ENCODE results near the gene MAST2.
"Not testable (repeated sequence)": the region's sequence is repeated elsewhere in the genome, so short reads cannot be mapped to it uniquely, and the experiment has no call there.

MAST2 gene

DNA sequence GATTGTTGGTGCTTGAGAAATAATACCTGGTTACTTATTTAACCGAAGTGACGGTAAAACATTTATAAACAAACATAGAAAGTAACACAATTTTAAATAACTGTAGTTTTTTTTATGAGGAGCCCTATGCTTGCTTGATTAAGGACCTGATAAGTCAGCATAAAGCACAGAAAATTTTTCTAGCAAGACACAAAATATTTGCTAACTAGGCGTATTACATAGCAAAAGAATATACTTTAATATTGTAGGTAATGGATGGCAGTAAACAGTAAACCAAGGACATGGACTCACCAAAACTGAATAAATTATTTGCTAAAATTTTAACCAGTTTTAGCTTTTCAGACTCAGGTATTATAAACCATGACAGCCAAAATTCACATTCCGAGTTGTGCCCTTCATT is 90.9 kb downstream of the MAST2 start:
- no peak for DNase-seq (ENCODE audit: low read depth in 3 of 3)

DNA sequence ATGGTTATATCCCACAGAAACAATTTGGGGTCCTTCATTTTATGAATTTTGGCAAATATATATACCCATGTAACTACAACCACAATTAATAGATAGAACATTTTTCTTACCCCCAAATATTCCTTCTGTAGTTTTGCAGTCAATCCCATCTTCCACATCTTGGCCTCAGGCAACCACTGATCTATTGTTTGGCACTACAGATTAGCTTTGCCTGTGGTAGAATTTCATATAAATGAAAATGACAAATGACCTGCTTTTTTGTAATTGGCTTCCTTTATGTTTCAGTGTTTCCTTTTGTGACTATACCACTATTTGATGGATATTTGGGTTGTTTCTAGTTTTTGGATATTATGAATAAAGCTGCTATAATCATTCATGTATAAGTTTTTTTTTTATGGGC is 91.5 kb downstream of the MAST2 start:
- no peak for DNase-seq (ENCODE audit: low read depth in 3 of 3)

DNA sequence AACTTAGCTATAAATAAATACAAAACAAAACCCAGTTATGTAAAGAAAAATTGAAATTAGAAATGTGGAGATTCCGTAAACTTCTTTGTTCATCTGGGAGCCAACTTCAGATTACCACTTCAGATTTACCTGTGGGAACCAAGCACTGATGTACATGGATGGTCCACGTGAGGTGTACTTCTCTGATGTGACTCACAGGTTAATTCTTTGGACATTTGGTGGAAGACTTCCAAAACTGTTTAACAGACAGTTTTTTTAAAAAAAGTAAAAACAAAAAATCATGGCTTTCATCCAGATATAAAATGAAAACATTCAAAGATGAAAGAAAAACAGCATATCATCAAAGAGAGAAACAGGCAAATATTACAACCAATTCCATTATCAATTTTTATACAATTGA is 92.0 kb downstream of the MAST2 start:
- no peak for DNase-seq (ENCODE audit: low read depth in 3 of 3)

DNA sequence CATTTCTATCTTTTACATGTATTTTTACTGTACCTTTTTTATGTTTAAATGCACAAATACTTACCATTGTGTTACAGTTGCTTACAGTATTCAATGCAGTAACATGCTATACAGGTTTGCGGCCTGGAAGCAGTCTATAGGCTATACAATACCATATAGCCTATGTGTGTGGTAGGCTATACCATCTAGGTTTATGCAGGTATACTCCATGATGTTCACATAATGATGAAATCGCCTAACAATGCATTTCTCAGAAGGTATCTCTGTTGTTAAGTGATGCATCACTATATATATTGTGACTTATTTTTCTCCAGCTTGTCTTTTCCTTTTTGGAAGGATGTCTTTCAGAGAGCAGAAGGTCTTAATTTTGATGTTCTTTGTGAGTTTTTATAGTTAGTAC is 103.5 kb downstream of the MAST2 start:
- DNase-seq (ENCODE audit: low read depth in 3 of 3): no peak

DNA sequence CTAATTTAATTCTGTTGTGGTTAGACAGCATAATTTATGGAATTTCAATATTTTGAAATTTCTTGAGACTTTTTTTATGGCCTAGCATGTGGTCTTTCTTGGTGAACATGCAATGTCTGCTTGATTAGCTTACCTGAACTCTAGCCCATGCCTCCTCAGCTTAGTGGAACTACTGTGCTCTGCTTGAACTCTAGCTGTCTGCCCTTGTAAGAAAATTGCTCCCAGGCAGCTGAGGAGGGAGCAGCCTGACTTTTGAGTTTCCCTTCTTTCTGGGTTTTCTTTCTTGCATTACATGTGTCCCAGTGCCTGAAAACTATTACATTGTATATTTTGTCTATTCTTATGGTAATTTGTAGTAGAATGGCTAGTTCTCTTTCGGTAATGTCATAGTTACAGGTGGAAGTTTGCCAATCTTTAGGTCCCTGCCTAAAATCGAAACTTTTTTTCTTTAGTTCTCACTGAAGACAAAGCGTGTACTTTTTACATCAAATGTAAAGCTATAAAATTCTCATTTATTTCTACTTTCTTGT is 105.3 kb downstream of the MAST2 start:
- no peak for DNase-seq (ENCODE audit: low read depth in 3 of 3)

DNA sequence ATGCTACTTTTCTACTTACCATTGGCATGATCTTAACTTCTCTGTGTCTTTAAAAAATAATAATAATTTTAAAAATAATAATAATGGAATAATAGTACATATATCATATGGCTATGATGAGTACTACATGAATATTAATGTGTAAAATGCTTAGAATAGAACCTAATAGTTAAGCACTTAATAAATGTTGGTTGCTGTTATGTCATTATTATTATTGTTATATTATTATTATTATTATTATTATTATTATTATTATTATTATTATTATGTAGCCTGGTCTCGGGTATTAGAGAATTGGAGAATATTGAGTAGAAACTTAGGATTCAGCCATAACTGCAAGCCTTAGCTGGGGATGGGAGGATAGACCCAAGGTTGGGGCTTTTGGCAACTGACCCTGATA is 108.2 kb downstream of the MAST2 start:
- no peak for DNase-seq (ENCODE audit: low read depth in 3 of 3)

DNA sequence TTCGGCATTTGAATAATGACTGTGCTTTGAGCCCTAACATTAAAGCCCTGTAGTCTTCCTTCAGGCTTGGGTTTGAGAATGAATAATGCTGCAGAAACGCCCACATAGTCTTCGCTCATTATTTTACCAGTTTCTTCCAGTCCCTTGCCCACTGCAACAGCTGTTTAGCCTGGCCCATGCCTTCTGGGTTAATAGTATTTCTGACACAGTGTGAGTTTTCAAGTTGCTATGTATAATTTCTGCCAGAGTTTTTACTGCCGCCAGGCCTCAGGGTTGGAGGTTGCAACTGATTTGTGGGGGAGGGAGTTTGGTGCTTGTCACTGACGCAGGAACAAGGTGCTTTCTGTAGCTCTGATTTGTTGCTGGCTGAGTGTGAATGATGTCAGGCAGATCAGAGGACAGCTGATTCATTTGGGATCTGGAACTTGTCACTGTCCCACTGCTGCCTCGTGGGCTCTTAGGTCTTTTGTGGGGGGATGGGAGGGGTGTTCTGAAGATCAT is 109.8 kb downstream of the MAST2 start:
- peak in 1 of 3 donors; percentile 0 for DNase-seq (ENCODE audit: low read depth in 3 of 3)

DNA sequence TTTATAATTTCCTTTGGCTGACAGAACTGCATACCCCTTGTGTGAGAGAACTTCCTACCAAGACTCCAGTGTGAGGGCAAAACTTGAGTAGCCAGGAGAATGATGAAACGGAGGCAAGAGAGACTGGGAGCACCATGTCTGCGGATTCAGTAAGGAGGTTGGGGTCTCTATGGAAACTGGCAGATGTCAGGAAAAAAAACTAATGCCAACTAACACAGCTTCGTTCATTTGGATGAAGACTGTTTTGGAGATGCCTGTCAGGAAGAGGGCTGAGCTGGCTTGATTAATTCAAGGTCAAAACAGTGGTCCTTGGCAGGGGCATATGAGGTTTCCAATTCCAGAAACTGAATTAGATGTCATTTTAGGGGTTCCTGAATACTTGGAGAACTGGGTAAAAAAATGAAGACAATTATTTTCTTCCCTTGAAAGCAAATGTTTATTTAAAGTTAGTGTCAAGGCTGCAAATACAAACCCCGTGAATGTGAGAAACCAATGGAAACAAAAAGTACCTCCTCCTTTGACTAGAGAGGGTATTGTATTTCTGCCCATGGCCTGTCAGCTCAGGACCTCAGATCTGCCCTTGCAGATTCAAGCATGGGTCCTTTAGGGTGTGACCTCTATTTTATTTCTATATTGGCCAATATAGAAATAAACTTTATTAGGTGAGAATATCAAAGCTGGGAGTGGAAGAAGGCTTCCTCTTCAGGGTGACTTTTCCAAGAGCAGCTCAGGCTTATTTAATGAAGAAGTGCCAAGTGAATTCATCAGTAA is 110.5 kb downstream of the MAST2 start:
- no peak for DNase-seq (ENCODE audit: low read depth in 3 of 3)

DNA sequence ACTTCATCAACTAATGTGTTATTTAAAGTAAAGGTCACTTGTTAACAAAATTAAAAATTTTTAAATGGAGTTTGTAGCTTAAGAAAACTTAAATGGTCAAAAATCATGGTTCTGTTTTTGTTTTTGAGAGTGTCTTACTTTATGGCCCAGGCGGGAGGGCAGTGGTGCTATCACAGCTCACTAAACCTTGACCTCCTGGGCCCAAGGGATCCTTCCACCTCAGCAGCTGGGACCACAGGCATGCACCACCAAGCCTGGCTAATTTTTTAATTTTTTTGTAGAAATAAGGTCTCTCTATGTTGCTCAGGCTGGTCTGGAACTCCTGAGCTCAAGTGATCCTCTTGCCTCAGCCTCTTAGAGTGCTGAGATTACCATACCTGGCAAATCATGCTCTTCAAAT is 111.4 kb downstream of the MAST2 start:
- DNase-seq (ENCODE audit: low read depth in 3 of 3): no peak

DNA sequence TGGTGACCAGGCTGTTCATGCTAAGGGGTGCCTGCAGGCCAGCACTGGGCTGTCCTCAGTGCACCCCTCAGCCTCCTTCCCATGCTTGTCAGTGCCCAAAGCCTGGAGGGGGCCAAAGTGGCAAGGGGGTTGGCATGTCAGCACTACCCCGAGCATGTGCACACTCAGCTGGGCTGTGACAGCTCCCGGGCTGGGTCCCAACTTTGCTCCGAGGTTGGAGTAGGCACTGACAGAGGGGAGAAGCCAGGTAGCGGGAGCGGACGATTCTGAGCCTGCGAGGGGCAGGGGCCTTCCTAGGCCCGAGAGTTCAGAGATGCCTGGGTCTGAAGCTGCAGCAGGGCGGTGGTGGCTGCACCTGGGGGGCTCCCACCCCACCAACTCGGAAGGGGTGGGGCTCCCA is 119.0 kb downstream of the MAST2 start:
- no peak for DNase-seq (ENCODE audit: low read depth in 3 of 3)

DNA sequence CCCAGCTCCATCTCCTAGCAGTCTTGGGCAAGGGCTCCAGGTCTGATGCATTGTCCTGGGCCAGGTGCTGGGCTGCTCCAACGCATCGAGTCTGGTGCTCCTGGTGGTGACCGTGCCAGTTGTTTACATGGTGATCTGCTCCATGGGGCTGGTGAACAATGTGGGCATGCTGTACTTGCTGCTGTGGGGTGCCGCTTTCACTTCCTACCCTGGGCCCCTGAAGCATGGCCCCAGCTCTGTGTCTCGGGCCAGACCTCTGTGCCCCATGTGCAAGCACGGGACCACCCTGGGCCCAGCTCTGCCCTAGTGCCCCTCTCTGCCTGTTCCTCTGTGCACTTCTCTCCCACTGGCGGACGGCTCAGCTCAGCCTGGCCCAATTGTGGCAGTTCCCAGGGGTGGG is 119.4 kb downstream of the MAST2 start:
- DNase-seq (ENCODE audit: low read depth in 3 of 3): no peak

DNA sequence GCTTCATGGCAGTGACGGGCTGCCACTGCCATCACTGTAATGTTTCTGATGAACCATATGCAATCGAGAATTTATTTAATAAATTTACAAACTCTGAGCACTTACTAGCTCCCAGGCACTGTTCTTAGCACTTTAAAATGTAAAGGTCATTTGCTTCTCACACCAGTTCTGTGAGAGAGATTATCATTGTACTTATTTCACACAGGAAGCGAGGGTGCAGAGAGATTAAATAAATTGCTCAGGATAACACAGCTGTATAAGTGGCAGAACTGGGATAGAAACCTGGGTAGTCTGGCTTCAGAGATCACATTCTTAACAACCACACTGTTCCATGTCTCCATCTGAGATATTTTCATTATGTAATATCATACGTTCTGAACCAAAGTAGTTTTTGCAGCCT is 119.9 kb downstream of the MAST2 start:
- DNase-seq (ENCODE audit: low read depth in 3 of 3): no peak

DNA sequence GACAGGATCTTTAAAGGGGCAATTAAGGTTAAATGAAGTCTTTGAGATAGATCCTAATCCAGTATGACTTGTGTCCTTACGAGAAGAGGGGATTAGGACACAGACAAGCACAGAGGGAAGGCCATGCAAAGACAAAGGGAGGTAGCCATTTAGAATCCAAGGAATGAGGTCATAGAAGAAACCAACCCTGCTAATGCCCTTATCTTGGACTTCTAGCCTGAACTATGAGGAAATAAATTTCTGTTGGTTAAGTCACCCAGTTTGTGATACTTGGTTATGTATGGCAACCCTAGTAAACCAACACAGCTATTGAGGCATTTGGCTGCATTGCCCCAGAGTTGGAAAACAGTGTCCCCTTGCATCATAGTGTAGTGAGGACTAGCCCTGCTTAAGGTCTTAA is 121.3 kb downstream of the MAST2 start:
- no peak for DNase-seq (ENCODE audit: low read depth in 3 of 3)

DNA sequence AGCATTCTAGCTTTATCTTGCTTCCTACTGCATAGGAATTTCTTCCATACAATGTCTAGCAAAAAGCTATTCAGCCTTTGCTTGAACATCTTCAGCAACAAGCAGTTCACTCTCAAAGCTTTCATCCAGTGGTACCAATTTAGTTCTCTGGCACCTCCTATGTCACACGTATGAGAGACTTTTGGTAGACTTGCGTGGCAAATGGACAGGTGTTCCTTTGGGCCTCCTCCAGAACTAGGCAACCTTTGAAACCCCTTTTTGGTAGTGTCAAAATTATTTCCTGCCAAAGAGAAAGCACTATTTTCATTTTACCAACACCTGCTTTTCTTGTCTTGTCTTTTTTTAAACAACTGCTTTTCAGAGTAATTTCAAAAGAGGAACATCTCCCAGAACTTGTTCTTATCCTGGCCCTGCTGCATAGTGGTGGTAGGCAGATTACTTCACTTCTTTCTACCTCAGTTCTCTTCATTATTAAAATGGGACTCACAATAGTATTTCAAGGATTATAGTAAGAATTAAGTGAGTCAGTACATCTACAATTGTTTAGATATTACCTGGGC is 122.4 kb downstream of the MAST2 start:
- DNase-seq (ENCODE audit: low read depth in 3 of 3): no peak

DNA sequence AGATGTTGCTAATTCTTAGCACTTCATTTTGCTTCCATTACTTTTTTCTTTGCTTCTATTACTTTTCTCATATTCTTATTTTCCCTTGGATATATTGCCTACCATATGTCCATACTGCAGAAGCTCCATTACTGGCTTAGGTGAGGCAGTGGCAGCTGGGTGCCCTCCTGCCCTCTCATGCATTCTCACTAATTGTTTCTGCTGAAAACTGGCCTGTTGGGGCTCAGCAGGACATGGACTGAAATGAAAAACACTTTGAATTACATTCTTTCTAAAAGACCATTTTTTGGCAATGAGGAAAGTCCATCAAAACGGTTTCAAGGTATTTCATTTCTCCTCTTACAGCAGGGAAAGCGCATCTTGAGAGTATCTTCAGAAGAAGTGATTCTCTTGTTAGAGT is 122.9 kb downstream of the MAST2 start:
- no peak for DNase-seq (ENCODE audit: low read depth in 3 of 3)

DNA sequence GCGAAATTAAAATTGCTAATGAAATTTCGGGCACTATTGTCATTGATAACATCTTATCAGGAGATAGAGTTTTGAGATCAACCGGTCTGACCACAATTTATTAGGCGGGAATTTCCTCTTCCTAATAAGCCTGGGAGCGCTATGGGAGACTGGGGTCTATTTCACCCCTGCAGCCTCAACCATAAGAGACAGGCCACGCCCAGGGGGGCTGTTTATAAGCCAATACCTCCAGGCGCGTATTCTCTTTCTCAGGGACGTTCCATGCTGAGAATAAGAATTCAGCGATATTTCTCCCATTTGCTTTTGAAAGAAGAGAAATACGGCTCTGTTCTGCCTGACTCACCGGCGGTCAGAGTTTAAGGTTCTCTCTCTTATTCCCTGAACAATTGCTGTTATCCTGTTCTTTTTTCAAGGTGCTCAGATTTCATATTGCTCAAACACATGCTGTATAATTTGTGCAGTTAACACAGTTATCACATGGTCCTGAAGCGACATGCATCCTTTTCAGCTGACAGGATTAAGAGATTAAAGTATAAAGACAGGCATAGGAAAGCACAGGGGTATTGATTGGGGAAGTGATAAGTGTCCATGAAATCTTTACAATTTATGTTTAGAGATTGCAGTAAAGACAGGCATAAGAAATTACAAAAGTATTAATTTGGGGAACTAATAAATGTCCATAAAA is 124.0 kb downstream of the MAST2 start:
- DNase-seq (ENCODE audit: low read depth in 3 of 3): not testable (repeated sequence)

DNA sequence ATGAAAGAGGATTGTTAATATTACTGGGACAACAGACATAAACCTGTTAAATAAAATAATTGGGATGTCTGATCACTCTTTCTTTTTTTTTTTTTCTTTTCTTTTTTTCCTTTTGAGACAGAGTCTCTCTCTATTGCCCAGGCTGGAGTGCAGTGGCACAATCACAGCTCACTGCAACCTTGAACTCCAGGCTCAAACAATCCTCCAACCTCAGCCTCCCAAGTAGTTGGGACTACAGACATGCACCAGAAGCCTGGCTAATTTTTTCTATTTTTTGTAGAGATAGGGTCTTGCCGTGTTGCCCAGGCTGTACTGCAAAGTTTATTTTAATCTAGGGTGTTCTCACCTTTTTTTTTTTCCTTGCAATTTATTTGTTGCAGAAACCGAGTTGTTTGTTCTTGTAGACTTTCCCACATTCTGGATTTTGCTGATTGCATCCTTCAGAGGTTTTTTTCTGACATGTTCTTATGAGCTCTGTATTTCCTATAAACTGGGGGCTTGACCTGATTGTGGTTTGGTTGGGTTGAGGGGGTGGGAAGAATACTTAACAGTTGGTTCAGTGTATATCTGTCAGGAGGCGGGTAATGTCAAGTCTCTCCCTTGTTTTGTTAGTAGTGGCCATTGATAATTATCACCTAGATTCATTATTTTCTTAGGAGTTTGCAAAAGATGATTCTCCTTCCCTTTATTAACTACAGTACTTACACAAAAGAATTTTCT is 125.2 kb downstream of the MAST2 start:
- DNase-seq (ENCODE audit: low read depth in 3 of 3): no peak

DNA sequence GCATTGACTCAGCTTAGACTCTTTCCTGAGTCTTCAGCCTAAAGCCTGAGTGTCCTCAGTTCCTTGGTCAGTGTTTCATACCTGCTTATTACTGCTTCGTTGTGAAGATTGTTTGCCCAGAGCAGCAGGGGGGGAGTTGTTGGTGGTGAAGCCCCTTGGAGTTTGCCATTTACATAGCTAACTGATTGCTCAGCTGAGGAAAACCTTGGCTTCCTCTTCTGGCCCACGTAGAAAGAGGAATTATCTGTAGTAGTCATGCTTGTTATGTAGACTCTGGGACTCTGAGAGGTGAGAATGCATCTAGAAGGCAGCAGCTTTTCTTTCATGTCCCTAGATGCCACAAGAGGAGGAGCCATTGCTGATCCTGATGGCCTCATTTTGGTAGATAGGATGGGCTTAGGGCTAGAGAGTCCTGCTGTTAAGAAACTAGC is 125.9 kb downstream of the MAST2 start:
- DNase-seq (ENCODE audit: low read depth in 3 of 3): no peak

DNA sequence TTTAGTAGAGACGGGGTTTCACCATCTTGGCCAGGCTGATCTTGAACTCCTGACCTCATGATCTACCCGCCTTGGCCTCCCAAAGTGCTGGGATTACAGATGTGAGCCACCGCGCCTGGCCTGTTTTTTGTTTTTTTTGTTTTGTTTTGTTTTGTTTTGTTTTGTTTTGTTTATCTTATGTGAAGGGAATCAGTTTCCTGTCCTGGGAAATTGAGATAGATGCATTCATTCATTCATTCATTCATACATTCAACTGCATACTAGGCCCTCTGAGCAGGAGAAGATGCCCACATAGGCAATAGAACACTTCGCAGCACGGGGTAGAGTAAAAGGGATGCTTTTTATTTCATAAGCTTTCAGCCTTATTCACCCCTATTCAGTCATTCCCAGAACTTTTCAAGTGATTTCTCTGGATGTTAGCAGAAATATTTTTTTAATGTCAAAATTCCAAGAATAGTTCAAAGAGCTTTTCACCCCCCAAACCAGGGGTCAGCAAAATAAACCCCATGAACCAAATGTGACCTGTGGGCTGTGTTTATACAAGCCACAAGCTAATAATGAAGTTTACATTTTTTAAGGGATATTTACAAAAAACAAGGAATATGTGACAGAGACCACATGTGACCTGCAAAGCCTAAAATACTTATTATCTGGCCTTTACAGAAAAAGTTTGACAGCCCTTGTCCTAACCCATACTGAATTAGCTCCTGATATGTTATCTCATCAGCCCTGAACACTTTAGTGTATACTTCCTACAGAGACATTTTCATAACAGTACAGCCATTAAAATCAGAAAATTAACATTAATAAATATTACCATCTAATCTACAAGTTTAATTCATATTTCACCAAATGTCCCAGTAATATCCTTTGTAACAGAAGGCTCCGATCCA is 127.1 kb downstream of the MAST2 start:
- DNase-seq (ENCODE audit: low read depth in 3 of 3): no peak

DNA sequence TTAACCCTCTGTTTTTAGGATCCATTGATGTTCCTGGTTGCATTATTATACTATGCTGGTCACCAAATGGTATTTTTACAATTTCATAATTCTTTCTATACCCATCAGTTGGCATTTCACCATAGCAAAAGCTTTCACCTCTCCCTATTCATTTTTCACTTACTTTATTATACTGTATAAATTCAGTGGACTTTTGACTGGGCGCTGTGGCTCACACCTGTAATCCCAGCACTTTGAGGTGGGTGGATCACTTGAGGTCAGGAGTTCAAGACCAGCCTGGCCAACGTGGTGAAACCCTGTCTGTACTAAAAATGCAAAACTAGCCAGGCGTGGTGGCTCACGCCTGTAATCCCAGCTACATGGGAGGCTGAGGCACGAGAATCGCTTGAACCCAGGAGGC is 128.8 kb downstream of the MAST2 start:
- not testable (repeated sequence) for DNase-seq (ENCODE audit: low read depth in 3 of 3)

DNA sequence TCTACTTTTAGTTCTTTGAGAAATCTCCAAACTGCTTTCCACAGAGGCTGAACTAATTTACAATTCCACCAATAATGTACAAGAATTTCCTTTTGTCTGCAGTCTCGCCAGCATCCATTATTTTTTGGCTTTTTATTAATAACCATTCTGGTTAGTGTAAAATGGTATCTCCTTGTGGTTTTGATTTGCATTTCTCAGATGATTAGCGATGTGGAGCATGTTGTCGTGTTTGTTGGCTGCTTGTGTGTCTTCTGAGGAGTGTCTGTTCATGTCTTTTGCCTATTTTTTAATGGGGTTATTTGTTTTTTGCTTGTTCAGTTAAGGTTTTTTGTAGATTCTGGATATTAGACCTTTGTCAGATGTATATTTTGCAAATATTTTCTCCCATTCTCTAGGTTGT is 131.5 kb downstream of the MAST2 start:
- DNase-seq (ENCODE audit: low read depth in 3 of 3): no peak

Data from stimulated activated CD4-positive, alpha-beta T cell treated with anti-CD3 and anti-CD28 coated beads, TNF-alpha, amount 100 ng/mL, for 48 hours (primary cell).